Panc1 (cell line): ENCODE measurements around the gene AGAP1. TPM values are rescaled to one million over a fixed set of nuclear protein-coding genes. Genes with fewer than 3 reads are reported as not detected.

Experiments used
- ATAC-seq: fragments of 200-7000 bp; cut with Tn5 transposase; 2 replicates; pipeline ENCODE4 v1.9.1; 2020; ENCODE audit warnings: mild to moderate bottlenecking, moderate library complexity
- BruUV-seq: library from RNA; stranded (reverse); fragments of 400-500 nt; replicated peaks from 2 replicates; lab custom pipeline; 2021; lab: Mats Ljungman, UMichigan
- CTCF ChIA-PET: fragments of 300-600 bp; sonication (Branson Sonifier 250); formaldehyde crosslinking; loops from one replicate; lab custom pipeline; 2022; ENCODE audit warnings: antibody characterized with exemption; lab: Charles Lee
- POLR2A ChIA-PET: fragments of 300-600 bp; sonication (Branson Sonifier 250); formaldehyde crosslinking; loops from one replicate; lab custom pipeline; 2022; ENCODE audit warnings: antibody characterized with exemption; lab: Charles Lee
- DNase-seq: peaks from one replicate; pipeline ENCODE4 v3.0.0-alpha.2; 2010; ENCODE audit warnings: low read depth, low spot score
- H3K27ac ChIP-seq: 2 replicates; pipeline ENCODE4 v1.5.1; 2011; ENCODE audit warnings: mild to moderate bottlenecking, low read length, inconsistent platforms
- H3K27me3 ChIP-seq: fragments of 200-500 bp; sonication (Bioruptor generic); 2 replicates; pipeline ENCODE4 v1.6.0; 2014; ENCODE audit warnings: low read length, inconsistent platforms; ENCODE audit not compliant: control insufficient read depth, insufficient read depth
- H3K36me3 ChIP-seq: fragments of 200-500 bp; sonication (Bioruptor generic); 2 replicates; pipeline ENCODE4 v1.5.1; 2014; ENCODE audit warnings: inconsistent platforms, mild to moderate bottlenecking, low read length, moderate library complexity; ENCODE audit not compliant: control insufficient read depth, insufficient read depth
- H3K4me1 ChIP-seq: 2 replicates; pipeline ENCODE4 v1.5.1; 2011; ENCODE audit warnings: inconsistent platforms, mild to moderate bottlenecking, low read length, moderate library complexity; ENCODE audit not compliant: control insufficient read depth, insufficient read depth
- H3K4me3 ChIP-seq, 2 experiments: 2 replicates each; pipeline ENCODE4 v1.5.1; 2011 to 2012; ENCODE audit warnings: low read depth in 2 of 2, low read length in 2 of 2, mild to moderate bottlenecking in 2 of 2, inconsistent platforms in 1 of 2, moderate library complexity in 1 of 2
- H3K9me3 ChIP-seq: fragments of 200-500 bp; sonication (Bioruptor generic); 2 replicates; pipeline ENCODE4 v1.5.1; 2014; ENCODE audit warnings: low read depth, mild to moderate bottlenecking, inconsistent platforms, low read length, moderate library complexity; ENCODE audit not compliant: control insufficient read depth, insufficient read depth
- POLR2AphosphoS5 ChIP-seq: IDR thresholded peaks from 2 replicates; pipeline ENCODE4 v1.6.1; 2012; ENCODE audit warnings: mild to moderate bottlenecking, low read depth, low read length, moderate library complexity
- SIN3A ChIP-seq: IDR thresholded peaks from 2 replicates; pipeline ENCODE4 v1.6.1; 2012; ENCODE audit warnings: low read depth, mild to moderate bottlenecking, low read length, moderate library complexity, borderline replicate concordance; ENCODE audit not compliant: insufficient read depth
- TCF7L2 ChIP-seq: IDR thresholded peaks from 2 replicates; pipeline ENCODE4 v1.6.1; 2011; ENCODE audit warnings: mild to moderate bottlenecking, low read depth, low read length, inconsistent platforms
- in situ Hi-C: cut with HindIII; loops from 2 replicates; pipeline ENCODE4 v1.10.0; 2016; ENCODE audit warnings: low sequenced_read_pairs, low pct_unique_long_range_greater_than_20kb
- intact Hi-C: fragments of 100-400 bp; cut with micrococcal nuclease; formaldehyde crosslinking; loops from one replicate; pipeline ENCODE4 v1.10.0; 2022; ENCODE audit not compliant: unreplicated experiment
- total RNA-seq: library from RNA; stranded (reverse); gene quantifications from one replicate; pipeline ENCODE4 v1.2.1, GENCODE V29; 2021; ENCODE audit not compliant: unreplicated experiment
- TF ChIP-seq, protein P1 (sequence below), 2 experiments: IDR thresholded peaks; 2 replicates each; pipeline ENCODE4 v1.6.1; 2011 to 2012; ENCODE audit warnings: low read depth in 2 of 2, control low read depth in 1 of 2, low read length in 1 of 2, mild to moderate bottlenecking in 1 of 2, moderate library complexity in 1 of 2; ENCODE audit not compliant: insufficient read depth in 1 of 2
- TF ChIP-seq, protein P2 (sequence below): fragments of 450-650 bp; IDR thresholded peaks from 2 replicates; pipeline ENCODE4 v1.5.1; 2017; ENCODE audit warnings: mild to moderate bottlenecking

The AGAP1 gene
- total RNA-seq, 1 experiment from 2014 or later = 38.9 TPM

DNA sequence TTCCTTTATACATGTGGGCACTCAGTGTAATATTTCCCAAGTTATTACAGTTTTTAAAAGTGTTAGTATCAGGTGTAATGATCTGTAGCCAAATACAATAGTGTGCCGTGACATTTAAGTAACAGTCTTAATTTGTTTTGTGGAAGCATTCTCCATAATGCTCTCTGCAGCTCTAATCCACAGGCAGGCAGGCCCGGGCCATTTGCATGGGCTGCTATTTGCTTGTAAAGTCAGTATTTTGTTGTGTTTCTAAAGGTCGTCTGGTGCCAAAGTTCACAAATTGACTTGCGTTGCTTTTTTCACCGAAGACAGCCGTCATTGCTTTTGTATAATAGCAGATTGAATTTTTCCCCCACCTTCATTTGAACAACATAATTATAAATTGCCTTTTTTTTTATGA is 521.3 kb downstream of the AGAP1 start:
- no peaks in the 10 kb centered on the region for H3K4me1 ChIP-seq
- ATAC-seq (no peak), DNase-seq (no peak)
- H3K27ac ChIP-seq = no peak overlapping the region
- TF ChIP-seq, protein P1, sequence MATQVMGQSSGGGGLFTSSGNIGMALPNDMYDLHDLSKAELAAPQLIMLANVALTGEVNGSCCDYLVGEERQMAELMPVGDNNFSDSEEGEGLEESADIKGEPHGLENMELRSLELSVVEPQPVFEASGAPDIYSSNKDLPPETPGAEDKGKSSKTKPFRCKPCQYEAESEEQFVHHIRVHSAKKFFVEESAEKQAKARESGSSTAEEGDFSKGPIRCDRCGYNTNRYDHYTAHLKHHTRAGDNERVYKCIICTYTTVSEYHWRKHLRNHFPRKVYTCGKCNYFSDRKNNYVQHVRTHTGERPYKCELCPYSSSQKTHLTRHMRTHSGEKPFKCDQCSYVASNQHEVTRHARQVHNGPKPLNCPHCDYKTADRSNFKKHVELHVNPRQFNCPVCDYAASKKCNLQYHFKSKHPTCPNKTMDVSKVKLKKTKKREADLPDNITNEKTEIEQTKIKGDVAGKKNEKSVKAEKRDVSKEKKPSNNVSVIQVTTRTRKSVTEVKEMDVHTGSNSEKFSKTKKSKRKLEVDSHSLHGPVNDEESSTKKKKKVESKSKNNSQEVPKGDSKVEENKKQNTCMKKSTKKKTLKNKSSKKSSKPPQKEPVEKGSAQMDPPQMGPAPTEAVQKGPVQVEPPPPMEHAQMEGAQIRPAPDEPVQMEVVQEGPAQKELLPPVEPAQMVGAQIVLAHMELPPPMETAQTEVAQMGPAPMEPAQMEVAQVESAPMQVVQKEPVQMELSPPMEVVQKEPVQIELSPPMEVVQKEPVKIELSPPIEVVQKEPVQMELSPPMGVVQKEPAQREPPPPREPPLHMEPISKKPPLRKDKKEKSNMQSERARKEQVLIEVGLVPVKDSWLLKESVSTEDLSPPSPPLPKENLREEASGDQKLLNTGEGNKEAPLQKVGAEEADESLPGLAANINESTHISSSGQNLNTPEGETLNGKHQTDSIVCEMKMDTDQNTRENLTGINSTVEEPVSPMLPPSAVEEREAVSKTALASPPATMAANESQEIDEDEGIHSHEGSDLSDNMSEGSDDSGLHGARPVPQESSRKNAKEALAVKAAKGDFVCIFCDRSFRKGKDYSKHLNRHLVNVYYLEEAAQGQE (IDR thresholded peaks at IDR 0.05; ENCODE audit: insufficient read depth in 1 of 2, low read depth in 2 of 2, low read length in 1 of 2) = no peak
- no peak for TF ChIP-seq TCF7L2
- TF ChIP-seq SIN3A = no peak
- TF ChIP-seq, protein P2, sequence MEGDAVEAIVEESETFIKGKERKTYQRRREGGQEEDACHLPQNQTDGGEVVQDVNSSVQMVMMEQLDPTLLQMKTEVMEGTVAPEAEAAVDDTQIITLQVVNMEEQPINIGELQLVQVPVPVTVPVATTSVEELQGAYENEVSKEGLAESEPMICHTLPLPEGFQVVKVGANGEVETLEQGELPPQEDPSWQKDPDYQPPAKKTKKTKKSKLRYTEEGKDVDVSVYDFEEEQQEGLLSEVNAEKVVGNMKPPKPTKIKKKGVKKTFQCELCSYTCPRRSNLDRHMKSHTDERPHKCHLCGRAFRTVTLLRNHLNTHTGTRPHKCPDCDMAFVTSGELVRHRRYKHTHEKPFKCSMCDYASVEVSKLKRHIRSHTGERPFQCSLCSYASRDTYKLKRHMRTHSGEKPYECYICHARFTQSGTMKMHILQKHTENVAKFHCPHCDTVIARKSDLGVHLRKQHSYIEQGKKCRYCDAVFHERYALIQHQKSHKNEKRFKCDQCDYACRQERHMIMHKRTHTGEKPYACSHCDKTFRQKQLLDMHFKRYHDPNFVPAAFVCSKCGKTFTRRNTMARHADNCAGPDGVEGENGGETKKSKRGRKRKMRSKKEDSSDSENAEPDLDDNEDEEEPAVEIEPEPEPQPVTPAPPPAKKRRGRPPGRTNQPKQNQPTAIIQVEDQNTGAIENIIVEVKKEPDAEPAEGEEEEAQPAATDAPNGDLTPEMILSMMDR = no peak
- no peak for TF ChIP-seq POLR2AphosphoS5
- CTCF ChIA-PET = no interaction called here
- BruUV-seq = no TSS peak
- no peaks in the 10 kb centered on the region for H3K9me3 ChIP-seq
- POLR2A ChIA-PET = no interaction called here
- H3K4me3 ChIP-seq = no peak overlapping the region
- in situ Hi-C loops = no loop called here
- no peaks in the 10 kb centered on the region for H3K36me3 ChIP-seq
- no peaks in the 10 kb centered on the region for H3K27me3 ChIP-seq
- intact Hi-C loops = no loop called here

DNA sequence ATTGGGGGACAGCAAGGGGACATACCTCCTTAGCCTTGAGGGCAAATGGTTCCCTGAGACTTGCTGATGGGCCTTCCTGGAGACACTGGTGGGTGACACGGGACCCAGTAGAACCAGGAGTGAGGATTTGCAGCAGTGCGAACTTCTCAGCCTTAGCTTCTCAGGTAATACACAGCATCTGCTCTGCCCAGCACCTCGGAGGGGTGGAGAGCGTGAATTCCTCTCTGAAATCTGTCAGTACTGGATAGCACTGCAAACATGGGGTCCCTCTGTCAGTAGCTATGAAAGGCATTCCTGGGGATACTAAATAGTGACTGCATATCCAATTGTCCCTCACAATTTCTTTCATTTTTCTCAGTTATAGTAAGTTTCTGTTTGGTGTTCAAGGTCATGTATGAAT is 522.7 kb downstream of the AGAP1 start:
- POLR2A ChIA-PET = interaction anchor here (0.6 kb wide), 1 partner anchor 867 kb away, joined by 3 read pairs; no protein-coding TSS in a partner anchor
- H3K4me1 ChIP-seq = no peaks in the 10 kb centered on the region

DNA sequence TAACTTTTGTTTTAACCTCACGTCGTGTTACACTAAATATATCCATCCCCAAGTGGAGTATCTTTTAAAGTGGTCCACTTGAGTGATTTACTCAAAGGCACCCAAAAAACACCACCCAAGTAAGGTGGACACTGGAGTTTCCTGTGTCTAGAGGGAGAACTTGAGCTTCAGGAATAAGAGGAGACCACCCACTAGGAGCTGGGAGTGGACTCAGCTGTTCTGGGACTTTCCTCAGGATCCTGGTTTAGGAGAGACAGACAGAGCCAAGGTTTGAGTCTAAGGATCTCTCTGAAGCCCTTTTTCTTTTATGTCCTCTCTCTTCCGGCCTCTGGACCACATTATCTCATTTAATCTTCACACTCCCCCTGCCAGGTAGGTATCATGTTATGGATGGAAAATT is 523.6 kb downstream of the AGAP1 start:
- no peaks in the 10 kb centered on the region for H3K27me3 ChIP-seq
- ATAC-seq (no peak), DNase-seq (no peak)
- ChIA-PET POLR2A (no interaction called here), CTCF (no interaction called here)
- H3K27ac ChIP-seq = no peak overlapping the region
- no peaks in the 10 kb centered on the region for H3K4me1 ChIP-seq
- no peak for TF ChIP-seq SIN3A
- TF ChIP-seq POLR2AphosphoS5 = no peak
- H3K36me3 ChIP-seq = no peaks in the 10 kb centered on the region
- H3K9me3 ChIP-seq = no peaks in the 10 kb centered on the region
- intact Hi-C loops = no loop called here
- in situ Hi-C loops = no loop called here
- no peak overlapping the region for H3K4me3 ChIP-seq
- BruUV-seq = no TSS peak

More for the DNA sequence above, 522.7 kb downstream of the AGAP1 start:
- intact Hi-C loops = no loop called here
- no peaks in the 10 kb centered on the region for H3K9me3 ChIP-seq
- in situ Hi-C loops = no loop called here
- ATAC-seq = no peak
- no peak overlapping the region for H3K4me3 ChIP-seq
- H3K27me3 ChIP-seq = no peaks in the 10 kb centered on the region
- no peak for TF ChIP-seq TCF7L2
- DNase-seq = no peak
- BruUV-seq = no TSS peak
- no peak overlapping the region for H3K27ac ChIP-seq
- CTCF ChIA-PET = no interaction called here
- H3K36me3 ChIP-seq = no peaks in the 10 kb centered on the region
